SU-DHL-6 (cell line): Measurements from ENCODE around the gene DALRD3.

ENCODE experiments used
- CTCF ChIP-seq: fragments of 200-600 bp; sonication (generic); IDR thresholded peaks from one replicate; pipeline ENCODE4 v1.5.1; 2017; ENCODE audit warnings: antibody characterized with exemption, mild to moderate bottlenecking, low read length, moderate library complexity; ENCODE audit not compliant: insufficient read depth, poor library complexity, severe bottlenecking
- EZH2phosphoT487 ChIP-seq: fragments of 200-600 bp; sonication (generic), shearing (Covaris generic); conservative IDR thresholded peaks from 2 replicates; pipeline ENCODE4 v1.6.1; 2018; ENCODE audit warnings: mild to moderate bottlenecking, antibody characterized with exemption, low read length, moderate library complexity, mixed read lengths

- TF ChIP-seq CTCF (no peak), EZH2phosphoT487 (no peak)
Measured at GRCh38 chr3:49028673-49029562, 10.5 kb upstream of the DALRD3 start, which contains the start of gene IMPDH2.
